ENCODE measurements around the gene DDAH2.

DNA sequence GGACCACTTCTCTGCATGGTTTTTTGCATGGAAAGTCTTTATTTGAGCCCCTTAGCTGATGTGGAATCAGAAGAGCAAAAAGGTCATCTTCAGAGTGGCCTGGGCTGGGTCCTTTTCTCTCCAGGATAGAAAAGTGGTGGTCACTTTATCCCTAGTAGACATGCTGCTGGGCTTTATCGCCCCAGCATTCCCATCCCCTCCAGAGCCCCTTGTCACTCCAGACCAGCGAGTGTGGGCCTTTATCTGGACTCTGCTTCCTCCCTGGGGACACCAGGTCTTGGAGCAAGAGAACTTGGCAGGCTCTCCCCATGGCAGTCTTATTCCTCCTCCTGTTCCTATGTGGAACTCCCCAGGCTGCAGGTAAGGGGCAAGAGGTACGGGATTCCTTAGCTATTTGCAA is 22.5 kb downstream of the DDAH2 start, which contains the start of gene LY6G6F:
- TF ChIP-seq, protein P1, sequence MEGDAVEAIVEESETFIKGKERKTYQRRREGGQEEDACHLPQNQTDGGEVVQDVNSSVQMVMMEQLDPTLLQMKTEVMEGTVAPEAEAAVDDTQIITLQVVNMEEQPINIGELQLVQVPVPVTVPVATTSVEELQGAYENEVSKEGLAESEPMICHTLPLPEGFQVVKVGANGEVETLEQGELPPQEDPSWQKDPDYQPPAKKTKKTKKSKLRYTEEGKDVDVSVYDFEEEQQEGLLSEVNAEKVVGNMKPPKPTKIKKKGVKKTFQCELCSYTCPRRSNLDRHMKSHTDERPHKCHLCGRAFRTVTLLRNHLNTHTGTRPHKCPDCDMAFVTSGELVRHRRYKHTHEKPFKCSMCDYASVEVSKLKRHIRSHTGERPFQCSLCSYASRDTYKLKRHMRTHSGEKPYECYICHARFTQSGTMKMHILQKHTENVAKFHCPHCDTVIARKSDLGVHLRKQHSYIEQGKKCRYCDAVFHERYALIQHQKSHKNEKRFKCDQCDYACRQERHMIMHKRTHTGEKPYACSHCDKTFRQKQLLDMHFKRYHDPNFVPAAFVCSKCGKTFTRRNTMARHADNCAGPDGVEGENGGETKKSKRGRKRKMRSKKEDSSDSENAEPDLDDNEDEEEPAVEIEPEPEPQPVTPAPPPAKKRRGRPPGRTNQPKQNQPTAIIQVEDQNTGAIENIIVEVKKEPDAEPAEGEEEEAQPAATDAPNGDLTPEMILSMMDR (IDR thresholded peaks at IDR 0.05), result no peak
- TF ChIP-seq POLR2A (IDR thresholded peaks at IDR 0.05), result no peak
